Ishikawa (cell line): Measurements from ENCODE around the gene KLB.

Experiments
- CEBPB ChIP-seq: IDR thresholded peaks from 2 replicates; pipeline ENCODE4 v1.6.1; 2012
- CREB1 ChIP-seq: IDR thresholded peaks from 2 replicates; pipeline ENCODE4 v1.6.1; 2012; ENCODE audit warnings: low read depth
- EGR1 ChIP-seq: IDR thresholded peaks from 2 replicates; pipeline ENCODE4 v1.6.1; 2012
- EP300 ChIP-seq: IDR thresholded peaks from 2 replicates; pipeline ENCODE4 v1.6.1; 2012; ENCODE audit warnings: borderline replicate concordance
- FOXM1 ChIP-seq: IDR thresholded peaks from 2 replicates; pipeline ENCODE4 v1.6.1; 2012; ENCODE audit warnings: low read depth, borderline replicate concordance
- MAX ChIP-seq: IDR thresholded peaks from 2 replicates; pipeline ENCODE4 v1.6.1; 2012
- NFIC ChIP-seq: IDR thresholded peaks from 2 replicates; pipeline ENCODE4 v1.6.1; 2012
- RAD21 ChIP-seq: IDR thresholded peaks from 2 replicates; pipeline ENCODE4 v1.6.1; 2012; ENCODE audit warnings: low read depth
- REST ChIP-seq: IDR thresholded peaks from 2 replicates; pipeline ENCODE4 v1.6.1; 2012; ENCODE audit warnings: low read depth, mild to moderate bottlenecking
- TAF1 ChIP-seq: IDR thresholded peaks from 2 replicates; pipeline ENCODE4 v1.6.1; 2012; ENCODE audit warnings: low read depth, mild to moderate bottlenecking
- TCF12 ChIP-seq: IDR thresholded peaks from 2 replicates; pipeline ENCODE4 v1.6.1; 2012; ENCODE audit warnings: low read depth
- TEAD4 ChIP-seq: IDR thresholded peaks from 2 replicates; pipeline ENCODE4 v1.6.1; 2012
- YY1 ChIP-seq: IDR thresholded peaks from 2 replicates; pipeline ENCODE4 v1.6.1; 2012; ENCODE audit warnings: low read depth
- ZBTB7A ChIP-seq: IDR thresholded peaks from 2 replicates; pipeline ENCODE4 v1.6.1; 2012; ENCODE audit warnings: low read depth
- TF ChIP-seq, protein P1 (sequence below): IDR thresholded peaks from 2 replicates; pipeline ENCODE4 v1.6.1; 2012

The KLB gene

DNA sequence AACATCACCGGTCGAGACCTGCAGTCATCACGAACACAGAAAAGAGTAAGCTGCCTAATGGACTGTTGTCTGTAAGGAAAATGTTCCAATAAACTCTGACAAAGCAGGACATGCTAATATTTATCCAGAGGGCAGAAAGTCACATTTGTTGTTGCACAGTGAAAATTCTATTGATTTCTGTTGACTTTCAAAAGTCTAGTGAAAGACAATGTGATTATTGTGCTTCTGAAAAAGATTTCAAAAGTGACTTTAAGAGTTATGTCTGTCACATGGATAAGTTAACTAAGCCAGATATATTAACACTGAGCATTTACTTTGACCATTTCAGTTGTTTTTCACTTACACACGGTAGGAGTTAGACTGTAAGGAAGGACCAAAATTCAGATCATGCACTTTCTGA, 31.3 kb upstream of the KLB start:
- TF ChIP-seq EP300, result no peak
- no peak for TF ChIP-seq TEAD4
- no peak for TF ChIP-seq ZBTB7A
- TF ChIP-seq TAF1, result no peak
- no peak for TF ChIP-seq EGR1
- TF ChIP-seq CREB1, result no peak
- no peak for TF ChIP-seq TCF12
- no peak for TF ChIP-seq MAX
- no peak for TF ChIP-seq REST
- no peak for TF ChIP-seq FOXM1
- no peak for TF ChIP-seq RAD21
- no peak for TF ChIP-seq YY1
- TF ChIP-seq NFIC, result no peak
- TF ChIP-seq CEBPB, result no peak
- TF ChIP-seq, protein P1, sequence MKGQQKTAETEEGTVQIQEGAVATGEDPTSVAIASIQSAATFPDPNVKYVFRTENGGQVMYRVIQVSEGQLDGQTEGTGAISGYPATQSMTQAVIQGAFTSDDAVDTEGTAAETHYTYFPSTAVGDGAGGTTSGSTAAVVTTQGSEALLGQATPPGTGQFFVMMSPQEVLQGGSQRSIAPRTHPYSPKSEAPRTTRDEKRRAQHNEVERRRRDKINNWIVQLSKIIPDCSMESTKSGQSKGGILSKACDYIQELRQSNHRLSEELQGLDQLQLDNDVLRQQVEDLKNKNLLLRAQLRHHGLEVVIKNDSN, result no peak

DNA sequence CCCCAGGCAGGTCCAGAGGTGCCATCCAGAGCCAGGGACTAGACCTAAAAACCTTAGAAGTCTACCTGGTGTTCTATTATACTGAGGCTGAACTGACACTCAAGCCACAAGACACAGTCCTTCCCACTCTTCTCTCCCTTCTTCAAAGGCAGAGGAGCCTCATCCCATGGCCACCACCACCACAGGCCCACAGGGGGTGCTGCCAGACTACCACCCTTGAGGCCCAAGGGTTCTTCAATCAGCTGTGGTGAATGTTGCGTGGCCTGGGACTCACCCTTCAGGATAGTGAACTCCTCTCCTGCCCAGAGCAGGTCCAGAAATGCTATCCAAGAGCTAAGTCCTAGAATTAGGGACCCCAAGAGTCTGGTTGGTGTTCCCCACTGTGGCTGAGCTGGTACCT, 23.0 kb upstream of the KLB start:
- TF ChIP-seq, protein P1, result no peak
- no peak for TF ChIP-seq CREB1
- TF ChIP-seq NFIC, result no peak
- no peak for TF ChIP-seq TCF12
- TF ChIP-seq EP300, result no peak
- no peak for TF ChIP-seq MAX
- no peak for TF ChIP-seq EGR1
- TF ChIP-seq TEAD4, result no peak
- TF ChIP-seq ZBTB7A, result no peak
- no peak for TF ChIP-seq REST
- TF ChIP-seq FOXM1, result no peak
- TF ChIP-seq YY1, result no peak

- TF ChIP-seq NFIC (no peak), RAD21 (no peak), EGR1 (no peak), FOXM1 (no peak), EP300 (no peak), TEAD4 (no peak), CEBPB (no peak), CREB1 (no peak), TCF12 (no peak), ZBTB7A (no peak), MAX (no peak), TAF1 (no peak), REST (no peak), YY1 (no peak)
- TF ChIP-seq, protein P1, result no peak
Measured at GRCh38 chr4:39384563-39384962, 22.2 kb upstream of the KLB start.

- TF ChIP-seq REST (no peak), EGR1 (no peak), ZBTB7A (no peak), TCF12 (no peak), CREB1 (no peak), TAF1 (no peak), YY1 (no peak), RAD21 (no peak), MAX (no peak), CEBPB (no peak)
- TF ChIP-seq, protein P1, result no peak
Measured at GRCh38 chr4:39390603-39391002, 16.1 kb upstream of the KLB start.
